GM04503 (cell line): Measurements from ENCODE around the gene HHLA2.

Source experiments
- DNase-seq: peaks from one replicate; pipeline ENCODE4 v3.0.0-alpha.2; 2012; ENCODE audit warnings: low read depth

The HHLA2 gene

DNA sequence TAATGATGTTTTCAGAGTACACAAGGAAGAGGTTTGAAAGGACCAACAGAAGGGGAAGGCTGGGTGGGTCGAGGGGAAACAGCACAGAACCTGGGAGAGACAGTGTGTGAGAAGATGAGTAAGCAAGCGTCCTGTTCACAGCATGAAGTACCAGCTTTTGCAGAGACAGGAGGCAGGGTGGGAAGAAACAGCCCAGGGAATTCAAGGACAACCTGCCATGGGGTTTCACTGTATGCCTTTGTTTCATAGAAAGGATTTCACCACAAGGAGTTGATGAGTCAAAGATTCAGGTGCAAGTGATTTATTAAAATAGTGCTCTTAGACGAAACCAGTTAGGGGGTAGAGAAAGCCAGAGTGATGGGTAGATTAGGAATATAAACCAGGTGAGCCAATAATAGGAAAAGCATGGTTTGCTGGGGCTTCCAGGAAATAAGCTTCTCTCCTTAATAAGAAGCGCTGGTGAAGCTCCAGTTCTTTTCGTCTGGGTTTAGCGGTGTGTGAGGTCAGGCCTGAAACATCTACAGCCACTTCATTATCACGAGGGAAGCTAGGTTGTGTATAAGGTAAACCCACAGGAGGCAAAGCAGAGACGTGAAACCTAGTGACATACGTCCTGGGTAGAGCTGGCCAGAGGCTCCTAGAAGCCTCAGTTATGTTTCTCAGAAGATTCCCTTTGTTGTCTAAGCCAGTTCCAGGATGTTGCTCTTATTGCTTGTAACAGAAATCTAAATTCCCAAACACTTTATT is 3.9 kb downstream of the HHLA2 start:
- no peak for DNase-seq

GRCh38 chr3:108301695-108302404 is 5.5 kb downstream of the HHLA2 start:
- DNase-seq, result no peak

DNA sequence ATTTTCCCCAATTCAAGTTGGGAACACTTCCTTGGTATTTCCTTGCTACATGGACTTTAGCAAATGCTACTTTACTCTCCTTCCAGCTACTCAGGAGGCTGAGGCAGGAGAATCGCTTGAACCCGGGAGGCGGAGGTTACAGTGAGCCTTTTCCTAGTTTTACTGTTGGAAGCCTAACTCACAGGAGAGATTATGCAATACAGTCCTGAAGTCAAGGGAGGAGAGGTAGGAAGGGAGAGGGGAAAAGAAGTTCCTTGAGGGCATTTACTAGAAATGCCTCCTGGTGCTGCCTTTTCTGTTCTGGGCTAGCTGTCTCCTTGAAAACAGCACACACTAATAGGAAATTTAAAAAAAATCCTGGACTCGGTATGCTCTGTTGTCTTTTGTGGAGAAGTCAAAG is 6.2 kb downstream of the HHLA2 start:
- DNase-seq, result no peak

DNA sequence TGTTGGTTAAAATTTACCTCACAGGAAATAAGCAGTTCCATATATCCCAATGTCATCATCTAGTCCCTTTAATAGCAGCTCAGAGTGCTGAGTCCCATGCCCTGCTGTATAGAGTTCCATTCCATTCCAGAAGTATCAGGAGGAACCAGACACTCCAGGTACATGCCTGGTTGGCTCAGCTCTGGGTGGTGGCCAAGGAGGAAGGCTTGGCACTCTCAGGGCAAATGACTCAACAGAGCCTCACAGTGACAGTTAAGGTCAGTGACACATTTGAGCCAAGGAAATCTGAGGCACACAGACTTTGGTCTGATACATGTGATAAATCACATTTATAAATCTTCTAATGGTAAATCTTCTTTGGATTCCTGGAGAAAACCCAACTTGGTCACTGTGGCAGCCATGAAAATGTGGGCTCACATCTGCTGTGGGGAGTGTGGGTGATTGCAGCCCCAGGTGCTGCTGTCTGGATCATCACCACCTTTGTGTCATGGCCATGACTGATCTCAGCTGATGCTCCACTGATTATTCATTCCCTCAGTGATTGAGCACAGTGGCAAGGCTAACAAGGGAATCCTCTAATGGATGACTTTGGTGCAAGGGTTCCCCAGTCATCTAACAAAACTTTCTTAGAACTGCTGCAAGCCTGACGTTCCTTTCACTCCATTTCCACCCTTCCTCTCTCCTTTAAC is 9.3 kb downstream of the HHLA2 start:
- DNase-seq, result no peak

DNA sequence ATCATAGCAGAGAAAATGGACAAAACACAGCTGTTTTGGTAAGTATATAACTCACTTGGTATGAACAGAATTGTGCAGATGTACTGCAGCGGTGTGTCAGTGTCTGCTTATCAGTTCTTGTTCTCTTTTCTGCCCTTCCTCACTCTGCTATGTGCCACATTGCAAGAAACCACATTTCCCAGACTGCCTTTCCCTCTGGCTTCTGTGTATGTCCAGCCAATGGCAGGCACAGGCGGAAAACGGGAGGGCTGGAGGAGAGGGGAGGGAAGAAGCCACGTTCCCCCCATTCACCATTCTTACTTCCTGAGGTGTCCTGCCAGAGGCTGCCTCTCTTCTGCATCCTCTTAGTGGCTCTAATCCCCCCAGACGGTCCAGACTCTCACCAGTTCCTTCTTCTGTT is 15.4 kb downstream of the HHLA2 start:
- DNase-seq, result no peak

GRCh38 chr3:108312656-108313055 is 16.3 kb downstream of the HHLA2 start:
- DNase-seq, result peak; percentile 22

DNA sequence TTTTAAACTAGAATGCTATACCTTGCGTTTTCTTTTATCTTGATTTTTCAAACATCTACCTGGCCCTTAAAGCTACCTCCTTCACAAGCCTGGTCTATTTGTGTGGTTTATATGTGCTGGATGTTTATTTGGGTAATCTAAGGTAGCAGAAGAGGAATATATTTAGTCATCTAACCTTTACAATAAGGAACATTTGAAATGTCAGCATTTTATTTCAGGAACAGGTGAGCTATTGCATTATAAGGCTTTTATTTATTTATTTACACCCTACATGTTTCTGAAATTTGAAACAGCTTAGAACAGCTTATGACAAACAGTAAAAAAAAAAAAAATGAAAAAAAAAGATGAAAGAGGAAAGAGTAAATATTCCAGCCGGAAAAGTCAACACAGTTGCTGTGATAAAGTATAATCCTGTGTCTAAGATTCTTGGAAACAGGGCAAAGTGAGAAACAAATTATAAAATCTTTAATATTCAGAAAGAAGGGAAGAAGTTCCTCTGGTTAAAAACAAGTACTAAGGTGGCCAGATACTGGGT is 19.5 kb downstream of the HHLA2 start:
- no peak for DNase-seq

GRCh38 chr3:108319428-108320082 is 23.2 kb downstream of the HHLA2 start:
- DNase-seq, result no peak

GRCh38 chr3:108320746-108321350 is 24.5 kb downstream of the HHLA2 start:
- DNase-seq, result no peak

- DNase-seq, result no peak
These were observed 26.0 kb downstream of the HHLA2 start for GRCh38 chr3:108322352-108322751.

- no peak for DNase-seq
These were observed 27.8 kb downstream of the HHLA2 start for GRCh38 chr3:108324177-108324576.

GRCh38 chr3:108327168-108327567 is 30.8 kb downstream of the HHLA2 start:
- no peak for DNase-seq

- DNase-seq, result no peak
These were observed 32.6 kb downstream of the HHLA2 start for GRCh38 chr3:108328821-108329486.

GRCh38 chr3:108329508-108329907 is 33.2 kb downstream of the HHLA2 start:
- no peak for DNase-seq

DNA sequence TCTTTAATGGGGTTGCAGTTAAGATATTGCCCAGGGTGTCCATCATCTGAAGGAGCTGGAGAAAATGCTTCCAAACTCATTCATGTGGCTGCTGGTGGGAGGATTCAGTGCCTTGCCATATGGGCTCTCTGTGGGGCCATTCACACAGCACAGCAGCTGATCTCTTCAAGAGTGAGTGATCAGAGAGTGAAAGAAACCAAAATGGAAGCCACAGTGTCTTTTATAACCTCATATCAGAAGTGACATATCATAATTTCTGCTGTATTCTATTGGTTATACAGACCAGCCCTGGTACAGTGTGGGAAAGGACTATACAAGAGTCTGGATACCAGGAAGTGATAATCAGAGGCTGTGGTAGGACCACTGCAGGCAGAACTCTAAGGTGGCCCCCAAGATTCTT is 33.6 kb downstream of the HHLA2 start:
- no peak for DNase-seq

DNA sequence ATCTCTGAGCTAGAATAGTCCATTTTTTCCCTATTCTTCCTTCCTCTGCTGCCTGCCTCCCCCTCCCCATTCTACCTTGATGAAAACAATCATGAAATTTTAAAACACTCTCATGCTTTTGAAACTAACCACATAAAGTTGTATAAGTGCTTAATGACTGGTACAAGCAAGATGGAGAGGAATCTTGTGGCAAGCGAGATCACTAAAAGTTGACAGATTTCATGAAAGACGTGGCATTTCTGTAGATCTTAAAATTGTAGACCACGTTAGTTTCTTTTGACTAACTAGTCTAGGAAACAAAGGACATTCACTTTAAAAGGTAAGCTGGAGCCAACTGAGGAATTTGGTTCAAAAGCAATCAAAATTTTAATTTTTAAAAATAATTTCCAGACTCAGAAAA is 35.4 kb downstream of the HHLA2 start:
- no peak for DNase-seq

GRCh38 chr3:108333961-108334360 is 37.6 kb downstream of the HHLA2 start:
- DNase-seq, result no peak

- no peak for DNase-seq
These were observed 38.4 kb downstream of the HHLA2 start for GRCh38 chr3:108334701-108335100.

GRCh38 chr3:108338901-108339545 is 42.7 kb downstream of the HHLA2 start:
- DNase-seq, result no peak

DNA sequence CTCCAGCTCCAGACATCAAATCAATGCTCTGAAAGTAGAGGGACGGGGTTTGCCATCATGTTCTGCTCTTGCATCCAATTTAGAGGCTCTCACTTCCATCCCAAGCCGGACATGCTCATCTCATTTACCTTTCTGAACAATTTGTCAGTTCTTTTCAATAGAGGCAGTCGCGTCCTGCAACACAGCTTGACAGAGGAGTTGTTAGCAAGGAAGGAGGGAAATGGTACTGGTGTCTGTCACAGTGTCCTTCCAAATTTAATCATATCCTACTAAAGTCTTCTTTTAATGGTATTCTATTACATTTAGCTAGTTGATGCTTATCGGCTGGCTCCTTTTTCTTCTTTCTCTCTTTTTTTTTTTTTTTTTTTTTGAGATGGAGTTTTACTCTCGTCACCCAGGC is 45.6 kb downstream of the HHLA2 start:
- DNase-seq, result no peak
